GM23248 (cell line): Measurements from ENCODE around the gene COX20. TPM values are rescaled to one million over a fixed set of nuclear protein-coding genes. Genes with fewer than 3 reads are reported as not detected.
A peak's percentile ranks its signal among the peaks of the same experiment; 100 is the strongest.

Experiments used
- DNase-seq: peaks from one replicate; pipeline ENCODE4 v3.0.0-alpha.2; 2015
- H2AFZ ChIP-seq: fragments of 200-600 bp; sonication (generic); 2 replicates; pipeline ENCODE4 v1.6.1; 2016; ENCODE audit warnings: antibody characterized with exemption
- H3F3A ChIP-seq: fragments of 200-600 bp; sonication (generic); 2 replicates; pipeline ENCODE4 v1.6.1; 2016; ENCODE audit warnings: mild to moderate bottlenecking, antibody characterized with exemption, mixed run types; ENCODE audit not compliant: insufficient read depth
- H3K27ac ChIP-seq: fragments of 200-600 bp; sonication (generic); 2 replicates; pipeline ENCODE4 v1.5.1; 2016; ENCODE audit warnings: mild to moderate bottlenecking
- H3K27me3 ChIP-seq: fragments of 200-600 bp; sonication (generic); replicated peaks from 2 replicates; pipeline ENCODE4 v1.6.1; 2016; ENCODE audit warnings: mild to moderate bottlenecking; ENCODE audit not compliant: insufficient read depth
- H3K36me3 ChIP-seq: fragments of 200-600 bp; sonication (generic); 2 replicates; pipeline ENCODE4 v1.6.1; 2016; ENCODE audit warnings: low read depth, mild to moderate bottlenecking
- H3K4me1 ChIP-seq: fragments of 200-600 bp; sonication (generic); 2 replicates; pipeline ENCODE4 v1.6.1; 2016; ENCODE audit warnings: mild to moderate bottlenecking; ENCODE audit not compliant: insufficient read depth
- H3K4me2 ChIP-seq: fragments of 200-600 bp; sonication (generic); one replicate; pipeline ENCODE4 v1.6.1; 2016; ENCODE audit warnings: mild to moderate bottlenecking; ENCODE audit not compliant: unreplicated experiment
- H3K4me3 ChIP-seq: fragments of 200-600 bp; sonication (generic); 2 replicates; pipeline ENCODE4 v1.5.1; 2016; ENCODE audit warnings: mild to moderate bottlenecking
- H3K79me2 ChIP-seq: fragments of 200-600 bp; sonication (generic); 2 replicates; pipeline ENCODE4 v1.6.1; 2016; ENCODE audit warnings: mild to moderate bottlenecking; ENCODE audit not compliant: insufficient read depth
- H3K9ac ChIP-seq: fragments of 200-600 bp; sonication (generic); 2 replicates; pipeline ENCODE4 v1.6.1; 2016; ENCODE audit warnings: mild to moderate bottlenecking
- H3K9me2 ChIP-seq: fragments of 200-600 bp; sonication (generic); 2 replicates; pipeline ENCODE4 v1.6.1; 2016; ENCODE audit warnings: mixed run types, mild to moderate bottlenecking, moderate library complexity; ENCODE audit not compliant: insufficient read depth
- H3K9me3 ChIP-seq: fragments of 200-600 bp; sonication (generic); one replicate; pipeline ENCODE4 v1.6.1; 2017; ENCODE audit warnings: low read depth
- H4K20me1 ChIP-seq: fragments of 200-600 bp; sonication (generic); 2 replicates; pipeline ENCODE4 v1.6.0; 2016; ENCODE audit not compliant: insufficient read depth
- EZH2 ChIP-seq: fragments of 200-600 bp; sonication (generic); IDR thresholded peaks from 2 replicates; pipeline ENCODE4 v1.6.1; 2018; ENCODE audit warnings: antibody characterized with exemption, mild to moderate bottlenecking; ENCODE audit not compliant: insufficient read depth, poor library complexity, severe bottlenecking
- EZH2phosphoT487 ChIP-seq: fragments of 200-600 bp; sonication (generic); IDR thresholded peaks from 2 replicates; pipeline ENCODE4 v1.6.1; 2018; ENCODE audit warnings: antibody characterized with exemption, moderate library complexity, mild to moderate bottlenecking, low read depth; ENCODE audit not compliant: insufficient read depth
- WGBS, 2 experiments: methylation state at CpG; one replicate each; pipeline ENCODE4 v1.1.6; 2015 to 2017; ENCODE audit warnings: low lambda C conversion rate in 2 of 2, low coverage in 1 of 2; ENCODE audit errors: missing lambda C conversion rate in 2 of 2; 5-methylcytosine and 5-hydroxymethylcytosine counted together
- in situ Hi-C: fragments of 300-500 bp; cut with MboI; formaldehyde crosslinking; loops from 2 replicates; pipeline ENCODE4 v1.15.0; 2020
- polyA plus RNA-seq: library from polyadenylated mRNA; unstranded; fragments of >200 nt; fragmentation: Nextera tagmentation; extraction: Ambion mirVana; gene quantifications from 2 replicates; pipeline ENCODE4 v1.2.1, GENCODE V29; 2016
- total RNA-seq: library from RNA; depleted of rRNA; stranded (reverse); fragments of >200 nt; shearing (Covaris generic); gene quantifications from 2 replicates; pipeline ENCODE4 v1.2.3, GENCODE V29; 2014

The COX20 gene
- total and polyA plus RNA-seq, 2 experiments from 2014 or later = 21.9 to 86.5 TPM

- H4K20me1 ChIP-seq = peaks cover 38% of the 10 kb centered on the region
- peak overlapping the region; percentile 99 for H3K27ac ChIP-seq
- H3K9ac ChIP-seq = peak overlapping the region; percentile 100
- peaks cover 40% of the 10 kb centered on the region for H3F3A ChIP-seq
- in situ Hi-C loops = loop anchor here (25.0 kb wide), 1 partner anchor 174 kb away; no protein-coding TSS in a partner anchor
- no peaks in the 10 kb centered on the region for H3K9me2 ChIP-seq
- H3K36me3 ChIP-seq = peaks cover 32% of the 10 kb centered on the region
- peak overlapping the region; percentile 97 for H3K4me3 ChIP-seq
- H3K27me3 ChIP-seq = no peaks in the 10 kb centered on the region
- peak overlapping the region; percentile 12 for H2AFZ ChIP-seq
- peaks cover 54% of the 10 kb centered on the region for H3K79me2 ChIP-seq
- no peaks in the 10 kb centered on the region for H3K9me3 ChIP-seq
- no peak for DNase-seq
- H3K4me2 ChIP-seq = peak overlapping the region; percentile 77
- H3K4me1 ChIP-seq = peaks cover 42% of the 10 kb centered on the region
- WGBS, 2 experiments = 1% methylated on average over 53 to 80 of the region's 92 CpGs
- TF ChIP-seq EZH2 = no peak
- no peak for TF ChIP-seq EZH2phosphoT487
Measured at GRCh38 chr1:244863491-244864252, 28.2 kb downstream of the COX20 start.

- DNase-seq = peak; percentile 100
- Histone ChIP-seq H3K9ac (peak within 1 kb of the TSS; percentile 100), H3K79me2 (peaks cover 46% of the 10 kb centered on the region), H3K36me3 (peaks cover 24% of the 10 kb centered on the region), H3K4me3 (peak within 1 kb of the TSS; percentile 97), H3K9me2 (no peaks in the 10 kb centered on the region), H3K27me3 (no peaks in the 10 kb centered on the region), H3K27ac (peak within 1 kb of the TSS; percentile 99), H3F3A (peaks cover 40% of the 10 kb centered on the region), H2AFZ (peak within 1 kb of the TSS; percentile 89), H4K20me1 (peaks cover 33% of the 10 kb centered on the region), H3K4me2 (peak within 1 kb of the TSS; percentile 85), H3K9me3 (no peaks in the 10 kb centered on the region), H3K4me1 (peaks cover 36% of the 10 kb centered on the region)
- in situ Hi-C loops = loop anchor here (25.0 kb wide), 1 partner anchor 173 kb away; no protein-coding TSS in a partner anchor
- no peak for TF ChIP-seq EZH2
- TF ChIP-seq EZH2phosphoT487 = no peak
- 1% methylated on average over 54 to 66 of the region's 71 CpGs for WGBS, 2 experiments
Measured at GRCh38 chr1:244864253-244865027, 29.0 kb downstream of the COX20 start, which contains the start of gene HNRNPU. HNRNPU (minus strand) TSS chr1:244864543; CDS start chr1:244864307, 236 bp downstream.

- in situ Hi-C loops = loop anchor here (25.0 kb wide), 1 partner anchor 172 kb away; no protein-coding TSS in a partner anchor
- H3K9me3 ChIP-seq = no peaks in the 10 kb centered on the region
- H3K4me1 ChIP-seq = peaks cover 30% of the 10 kb centered on the region
- H3K27me3 ChIP-seq = no peaks in the 10 kb centered on the region
- peaks cover 40% of the 10 kb centered on the region for H3F3A ChIP-seq
- TF ChIP-seq EZH2 (no peak), EZH2phosphoT487 (no peak)
- peaks cover 41% of the 10 kb centered on the region for H3K79me2 ChIP-seq
- peak overlapping the region; percentile 97 for H3K4me3 ChIP-seq
- peaks cover 18% of the 10 kb centered on the region for H3K36me3 ChIP-seq
- no peaks in the 10 kb centered on the region for H3K9me2 ChIP-seq
- WGBS, 2 experiments = 13 to 17% methylated on average over 9 of the region's 9 CpGs
- peak overlapping the region; percentile 99 for H3K27ac ChIP-seq
- H4K20me1 ChIP-seq = peaks cover 27% of the 10 kb centered on the region
- peak overlapping the region; percentile 85 for H3K4me2 ChIP-seq
- peak overlapping the region; percentile 100 for H3K9ac ChIP-seq
- DNase-seq = peak; percentile 61
- H2AFZ ChIP-seq = peak overlapping the region; percentile 89
Measured at GRCh38 chr1:244865028-244865371, 29.5 kb downstream of the COX20 start.

- Histone ChIP-seq H3K9ac (peak overlapping the region; percentile 100; the same call in 1 of the 2 replicates), H2AFZ (peak overlapping the region; percentile 89), H3K4me2 (no peak overlapping the region), H3K9me2 (no peaks in the 10 kb centered on the region), H3K4me1 (peaks cover 22% of the 10 kb centered on the region), H3K27me3 (no peaks in the 10 kb centered on the region), H3F3A (peaks cover 40% of the 10 kb centered on the region), H4K20me1 (peaks cover 19% of the 10 kb centered on the region), H3K9me3 (no peaks in the 10 kb centered on the region), H3K27ac (peak overlapping the region; percentile 99; the same call in 1 of the 2 replicates), H3K79me2 (peaks cover 33% of the 10 kb centered on the region), H3K4me3 (no peak overlapping the region), H3K36me3 (peaks cover 10% of the 10 kb centered on the region)
- in situ Hi-C loops = loop anchor here (25.0 kb wide), 1 partner anchor 171 kb away; no protein-coding TSS in a partner anchor
- TF ChIP-seq EZH2 = no peak
- no peak for TF ChIP-seq EZH2phosphoT487
- WGBS, 2 experiments = 97 to 99% methylated on average over 3 of the region's 3 CpGs
- no peak for DNase-seq
Measured at GRCh38 chr1:244865820-244866219, 30.4 kb downstream of the COX20 start.
